T-helper 1 cell treated with Interleukin-12 subunit alpha and Interleukin-12 subunit beta and Interleukin-4 antibody, amounts not matched to agents 30 ng/mL and 1 ng/mL, for 36 hours (primary cell): ENCODE measurements around the gene MUC2. TPM values are rescaled to one million over a fixed set of nuclear protein-coding genes. Genes with fewer than 3 reads are reported as not detected.

Experiments
- intact Hi-C: fragments of 100-400 bp; cut with micrococcal nuclease; formaldehyde crosslinking; loops from one replicate; pipeline ENCODE4 v1.15.1; 2024
- total RNA-seq: library from RNA; stranded (reverse); gene quantifications from 2 replicates; pipeline ENCODE4 v1.2.3, GENCODE V29; 2022

Gene MUC2
- total RNA-seq, 1 donor from 2014 or later = not detected

DNA sequence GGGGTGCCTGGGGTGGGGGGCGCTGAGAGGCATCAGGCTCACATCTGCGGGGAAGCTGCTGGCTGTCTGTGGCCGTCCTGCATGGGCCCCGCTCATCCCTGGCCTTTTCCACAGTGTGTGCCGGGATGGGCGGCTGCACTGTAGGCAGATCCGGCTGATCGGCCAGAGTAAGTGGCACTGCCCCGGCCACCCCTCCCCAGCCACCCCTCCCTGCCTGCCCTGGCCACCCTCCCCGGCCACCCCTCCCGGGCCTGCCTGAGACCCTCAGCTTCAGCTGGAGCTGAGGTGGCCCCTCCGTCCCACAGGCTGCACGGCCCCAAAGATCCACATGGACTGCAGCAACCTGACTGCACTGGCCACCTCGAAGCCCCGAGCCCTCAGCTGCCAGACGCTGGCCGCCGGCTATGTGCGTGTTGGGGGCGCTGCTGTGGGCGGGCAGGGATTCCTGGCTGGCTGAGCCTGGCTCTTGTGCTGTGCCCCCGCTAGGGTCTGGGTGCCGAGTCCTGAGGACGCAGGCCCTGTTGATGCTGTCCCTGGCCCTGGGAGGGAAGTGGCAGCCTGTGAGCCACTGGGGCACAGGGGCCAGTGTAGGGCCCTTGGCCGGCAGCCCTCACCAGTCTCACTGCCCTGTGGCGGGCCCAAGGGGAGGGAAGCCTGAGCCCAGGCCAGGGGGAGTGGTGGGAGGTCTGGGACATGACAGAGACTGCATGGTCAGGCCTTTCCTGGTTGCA is 10.9 kb downstream of the MUC2 start:
- intact Hi-C loops = no loop called here

DNA sequence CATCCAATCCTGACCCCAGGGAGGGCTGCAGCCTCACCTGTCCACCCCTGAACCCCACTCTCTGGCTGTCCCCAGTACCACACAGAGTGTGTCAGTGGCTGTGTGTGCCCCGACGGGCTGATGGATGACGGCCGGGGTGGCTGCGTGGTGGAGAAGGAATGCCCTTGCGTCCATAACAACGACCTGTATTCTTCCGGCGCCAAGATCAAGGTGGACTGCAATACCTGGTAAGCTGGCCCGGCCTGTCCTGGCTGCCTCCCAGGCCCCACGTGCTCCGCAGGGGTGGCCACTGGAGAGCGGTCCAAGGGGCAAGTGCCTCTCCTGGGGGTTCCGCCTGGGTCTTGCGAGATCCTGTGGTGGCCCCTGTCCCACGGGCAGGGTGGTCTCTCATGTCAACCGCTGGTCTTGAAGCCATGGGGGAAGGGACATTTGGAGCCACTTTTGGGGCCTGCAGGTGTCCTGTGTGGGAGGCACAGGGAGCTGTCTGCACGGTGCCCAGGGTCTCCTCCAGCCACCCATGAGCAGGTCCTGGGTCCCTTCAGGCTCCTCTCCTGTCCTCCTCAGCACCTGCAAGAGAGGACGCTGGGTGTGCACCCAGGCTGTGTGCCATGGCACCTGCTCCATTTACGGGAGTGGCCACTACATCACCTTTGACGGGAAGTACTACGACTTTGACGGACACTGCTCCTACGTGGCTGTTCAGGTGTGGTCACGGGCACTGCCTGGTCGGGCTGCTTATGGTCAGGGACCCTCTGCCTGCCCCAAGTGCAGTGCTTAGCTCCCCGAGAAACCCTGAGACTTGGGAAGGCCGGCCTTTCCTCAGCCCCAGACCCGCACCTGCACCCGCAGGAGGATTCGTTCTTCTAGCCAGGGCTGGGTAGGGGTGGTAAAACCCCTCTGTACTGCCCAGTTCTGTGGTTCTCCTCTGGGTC is 11.8 kb downstream of the MUC2 start:
- intact Hi-C loops = no loop called here

DNA sequence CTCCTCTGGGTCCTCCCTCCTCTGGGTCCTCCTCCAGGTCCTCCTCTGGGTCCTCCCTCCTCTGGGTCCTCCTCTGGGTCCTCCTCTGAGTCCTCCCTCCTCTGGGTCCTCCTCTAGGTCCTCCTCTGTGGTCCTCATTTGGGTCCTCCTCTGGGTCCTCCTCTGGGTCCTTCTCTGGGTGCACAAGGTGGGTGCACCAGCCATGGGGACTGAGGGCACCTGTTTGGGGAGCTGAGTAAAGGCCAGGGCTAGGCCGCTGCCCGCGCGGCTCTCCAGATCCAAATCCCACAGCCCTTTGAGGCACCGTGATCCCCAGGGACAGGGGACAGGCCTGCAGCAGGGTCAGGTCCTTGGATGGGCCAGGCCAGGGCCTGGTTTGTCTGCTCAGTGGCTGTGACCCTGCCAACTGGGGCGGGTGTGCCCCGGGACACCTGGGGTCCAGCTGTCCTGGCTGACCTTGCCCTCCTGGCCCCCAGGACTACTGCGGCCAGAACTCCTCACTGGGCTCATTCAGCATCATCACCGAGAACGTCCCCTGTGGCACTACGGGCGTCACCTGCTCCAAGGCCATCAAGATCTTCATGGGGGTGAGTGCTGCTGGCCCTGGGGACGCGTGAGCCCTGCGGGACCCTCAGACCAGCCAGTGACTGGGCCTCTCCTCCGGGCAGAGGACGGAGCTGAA is 12.7 kb downstream of the MUC2 start:
- intact Hi-C loops = no loop called here

DNA sequence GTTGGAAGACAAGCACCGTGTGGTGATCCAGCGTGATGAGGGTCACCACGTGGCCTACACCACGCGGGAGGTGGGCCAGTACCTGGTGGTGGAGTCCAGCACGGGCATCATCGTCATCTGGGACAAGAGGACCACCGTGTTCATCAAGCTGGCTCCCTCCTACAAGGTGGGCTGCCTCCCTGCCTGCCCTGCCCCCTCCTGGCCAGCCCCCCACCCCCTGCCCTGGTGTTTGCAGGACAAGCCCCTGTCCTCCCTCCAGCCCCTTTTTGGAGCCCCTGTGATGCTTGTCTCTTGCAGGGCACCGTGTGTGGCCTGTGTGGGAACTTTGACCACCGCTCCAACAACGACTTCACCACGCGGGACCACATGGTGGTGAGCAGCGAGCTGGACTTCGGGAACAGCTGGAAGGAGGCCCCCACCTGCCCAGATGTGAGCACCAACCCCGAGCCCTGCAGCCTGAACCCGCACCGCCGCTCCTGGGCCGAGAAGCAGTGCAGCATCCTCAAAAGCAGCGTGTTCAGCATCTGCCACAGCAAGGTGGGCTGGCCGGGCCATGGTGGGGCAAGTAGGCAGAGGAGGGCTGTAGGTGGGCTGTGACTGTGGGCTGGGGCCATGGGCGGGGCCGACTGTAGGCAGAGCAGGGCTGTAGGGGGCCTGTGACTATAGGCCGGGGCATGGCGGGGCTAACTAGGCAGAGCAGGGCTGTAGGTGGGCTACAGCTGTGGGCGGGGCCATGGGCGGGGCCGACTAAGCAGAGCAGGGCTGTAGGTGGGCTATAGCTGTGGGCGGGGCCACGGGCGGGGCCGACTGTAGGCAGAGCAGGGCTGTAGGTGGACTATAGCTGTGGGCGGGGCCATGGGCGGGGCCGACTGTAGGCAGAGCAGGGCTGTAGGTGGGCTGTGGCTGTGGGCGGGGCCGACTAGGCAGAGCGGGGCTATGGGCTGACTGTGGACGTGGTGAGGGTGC is 13.6 kb downstream of the MUC2 start:
- intact Hi-C loops = no loop called here

DNA sequence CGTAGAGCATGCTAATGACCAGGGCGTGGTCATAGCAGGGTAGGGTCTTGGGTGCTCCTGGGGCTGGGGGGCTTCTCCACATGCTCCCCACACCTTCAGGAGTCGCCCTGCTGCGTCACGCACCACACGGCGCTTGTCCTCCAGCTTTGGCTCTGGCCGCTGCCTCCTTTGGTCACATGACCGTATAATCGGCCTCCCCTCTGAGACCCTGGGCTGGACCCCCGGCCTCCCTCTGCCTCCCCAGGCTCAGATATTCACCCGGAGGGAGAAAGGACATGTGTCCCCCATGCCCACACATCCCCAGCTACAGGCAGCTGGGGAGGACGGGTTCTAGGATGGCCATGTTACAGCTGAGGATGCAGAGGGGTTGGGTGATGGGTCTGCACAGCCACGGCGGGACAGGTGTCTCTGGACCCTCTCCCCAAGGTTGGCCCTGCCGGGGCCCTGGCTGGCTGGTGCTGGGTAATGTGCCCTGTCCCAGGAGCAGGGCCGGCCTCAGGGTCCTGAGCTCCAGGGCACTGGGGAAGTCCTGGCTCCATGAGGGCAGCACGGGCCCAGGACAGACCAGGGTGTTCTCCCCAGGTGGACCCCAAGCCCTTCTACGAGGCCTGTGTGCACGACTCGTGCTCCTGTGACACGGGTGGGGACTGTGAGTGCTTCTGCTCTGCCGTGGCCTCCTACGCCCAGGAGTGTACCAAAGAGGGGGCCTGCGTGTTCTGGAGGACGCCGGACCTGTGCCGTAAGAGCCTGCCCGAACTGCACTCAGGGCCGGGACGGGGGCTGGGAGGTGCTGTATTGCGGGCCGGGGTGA is 14.5 kb downstream of the MUC2 start:
- intact Hi-C loops = no loop called here

DNA sequence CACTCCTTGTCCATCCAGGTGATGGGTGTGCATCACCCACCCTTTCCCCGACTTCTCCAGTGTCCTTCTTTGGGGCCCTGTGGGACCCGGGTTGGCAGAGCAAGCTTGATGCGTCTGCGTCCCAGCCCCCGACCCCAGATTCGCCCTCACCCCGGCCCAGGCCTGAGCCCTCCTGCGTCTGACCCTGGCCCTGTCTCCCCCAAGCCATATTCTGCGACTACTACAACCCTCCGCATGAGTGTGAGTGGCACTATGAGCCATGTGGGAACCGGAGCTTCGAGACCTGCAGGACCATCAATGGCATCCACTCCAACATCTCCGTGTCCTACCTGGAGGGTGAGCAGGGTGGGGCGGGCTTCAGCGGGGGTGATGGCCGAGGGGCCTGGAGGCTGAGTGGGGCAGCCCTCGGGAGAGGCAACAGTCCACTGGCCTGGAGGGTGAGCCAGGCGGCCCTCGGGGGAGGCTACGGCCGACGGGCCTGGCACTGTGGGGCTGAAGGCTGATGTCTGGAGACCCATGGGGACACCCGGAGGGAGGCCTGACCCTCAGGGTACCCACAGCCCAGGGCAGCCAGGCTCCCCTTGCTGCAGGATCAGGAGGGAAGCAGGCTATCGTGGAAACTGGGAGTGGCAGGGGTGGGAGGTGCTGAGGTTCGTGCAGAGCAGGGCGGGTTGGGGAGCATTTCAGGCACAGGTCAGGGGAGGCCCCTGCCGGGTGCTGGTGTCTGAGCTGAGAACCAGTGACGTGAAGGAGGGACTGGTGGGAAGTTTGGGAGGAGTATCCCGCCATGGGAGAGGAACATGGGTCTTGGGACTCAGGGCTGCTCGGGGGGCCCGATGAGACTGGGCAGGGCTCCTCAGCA is 15.3 kb downstream of the MUC2 start:
- intact Hi-C loops = no loop called here

DNA sequence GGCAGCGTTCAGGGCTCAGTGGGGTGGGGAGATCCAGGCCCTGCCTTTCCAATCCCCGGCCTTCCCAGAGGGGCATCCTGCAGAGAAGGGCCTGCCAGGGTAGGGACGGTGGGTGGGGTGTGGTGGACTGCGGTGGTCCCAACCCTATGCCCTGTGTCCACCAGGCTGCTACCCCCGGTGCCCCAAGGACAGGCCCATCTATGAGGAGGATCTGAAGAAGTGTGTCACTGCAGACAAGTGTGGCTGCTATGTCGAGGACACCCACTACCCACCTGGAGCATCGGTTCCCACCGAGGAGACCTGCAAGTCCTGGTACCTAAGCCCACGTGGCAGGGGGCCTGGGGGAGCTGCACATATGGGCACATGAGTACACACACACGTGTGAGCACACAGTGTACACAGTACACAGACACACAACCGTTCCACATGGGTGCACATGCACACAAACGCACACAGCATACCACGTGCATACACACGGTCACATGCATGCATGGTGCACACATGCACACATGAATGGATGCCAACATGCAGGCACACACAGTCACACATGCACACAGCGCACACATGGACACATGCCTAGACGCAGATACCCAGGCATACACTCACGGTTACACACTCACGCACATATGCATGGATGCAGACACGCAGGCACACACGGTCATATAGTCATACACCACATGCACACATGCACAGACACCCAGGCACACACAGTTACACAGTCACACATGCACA is 16.1 kb downstream of the MUC2 start:
- intact Hi-C loops = no loop called here

DNA sequence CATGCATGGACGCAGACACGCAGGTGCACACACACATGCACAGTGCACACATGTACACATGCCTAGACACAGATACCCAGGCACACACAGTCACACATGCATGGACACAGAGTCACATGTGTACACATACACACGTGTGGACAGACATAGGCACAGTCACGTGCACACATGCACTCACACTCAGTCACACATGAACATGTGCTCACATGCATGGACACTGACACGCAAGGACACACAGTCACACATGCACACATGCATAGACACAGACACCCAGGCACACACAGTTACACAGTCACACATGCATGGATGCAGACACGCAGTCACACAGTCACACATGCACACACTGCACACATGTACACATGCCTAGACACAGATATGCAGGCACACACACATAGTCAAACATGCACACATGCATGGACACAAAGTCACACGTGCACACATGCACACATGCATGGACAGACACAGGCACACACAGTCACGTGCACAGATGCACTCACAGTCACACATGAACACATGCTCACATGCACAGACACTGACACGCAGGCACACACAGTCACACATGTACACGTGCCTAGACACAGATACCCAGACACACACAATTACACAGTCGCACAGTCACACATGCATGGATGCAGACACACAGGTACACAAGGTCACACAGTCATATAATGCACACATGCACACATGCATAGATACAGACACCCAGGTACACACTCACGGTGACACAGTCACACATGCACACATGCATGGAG is 16.8 kb downstream of the MUC2 start:
- intact Hi-C loops = no loop called here

DNA sequence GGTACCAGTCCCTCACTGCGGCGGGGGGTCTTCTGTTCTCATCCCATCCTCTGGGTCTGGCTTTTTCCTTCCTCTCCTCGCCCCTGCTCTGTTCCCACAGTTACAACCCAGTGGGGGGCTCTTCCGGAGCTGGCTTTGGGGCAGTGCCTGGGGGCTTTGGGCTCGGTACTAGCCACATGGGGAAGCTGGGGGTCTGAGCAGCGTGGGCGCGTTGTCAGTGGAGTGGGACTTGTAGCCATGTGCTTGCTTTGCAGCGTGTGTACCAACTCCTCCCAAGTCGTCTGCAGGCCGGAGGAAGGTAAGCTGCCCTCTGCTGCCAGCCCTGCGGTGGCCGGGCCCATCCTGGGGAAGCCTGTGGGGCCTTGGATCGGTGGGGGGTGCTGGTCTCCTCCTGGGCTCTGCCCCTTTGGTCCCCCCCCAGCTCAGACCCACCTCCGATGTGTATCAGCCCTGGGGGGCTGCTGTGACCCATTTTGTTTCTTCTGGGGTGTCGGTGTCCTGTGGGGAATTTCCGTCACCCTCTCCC is 17.5 kb downstream of the MUC2 start:
- intact Hi-C loops = no loop called here

DNA sequence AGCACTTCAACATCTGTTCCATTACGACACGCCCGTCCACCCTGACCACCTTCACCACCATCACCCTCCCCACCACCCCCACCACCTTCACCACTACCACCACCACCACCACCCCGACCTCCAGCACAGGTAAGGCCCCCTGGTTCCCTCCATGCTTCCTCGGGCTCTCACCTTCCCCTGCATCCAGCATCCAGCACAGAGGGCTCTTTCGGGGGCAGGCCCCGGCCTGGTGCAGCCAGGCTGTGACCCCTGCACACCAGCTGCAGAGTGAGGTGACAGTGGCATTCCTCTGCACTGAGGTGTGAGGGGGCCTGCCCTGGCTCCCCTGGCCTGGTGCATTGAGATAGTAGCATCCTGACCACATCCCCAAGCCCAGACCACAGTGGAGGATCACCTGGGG is 18.2 kb downstream of the MUC2 start:
- intact Hi-C loops = no loop called here

DNA sequence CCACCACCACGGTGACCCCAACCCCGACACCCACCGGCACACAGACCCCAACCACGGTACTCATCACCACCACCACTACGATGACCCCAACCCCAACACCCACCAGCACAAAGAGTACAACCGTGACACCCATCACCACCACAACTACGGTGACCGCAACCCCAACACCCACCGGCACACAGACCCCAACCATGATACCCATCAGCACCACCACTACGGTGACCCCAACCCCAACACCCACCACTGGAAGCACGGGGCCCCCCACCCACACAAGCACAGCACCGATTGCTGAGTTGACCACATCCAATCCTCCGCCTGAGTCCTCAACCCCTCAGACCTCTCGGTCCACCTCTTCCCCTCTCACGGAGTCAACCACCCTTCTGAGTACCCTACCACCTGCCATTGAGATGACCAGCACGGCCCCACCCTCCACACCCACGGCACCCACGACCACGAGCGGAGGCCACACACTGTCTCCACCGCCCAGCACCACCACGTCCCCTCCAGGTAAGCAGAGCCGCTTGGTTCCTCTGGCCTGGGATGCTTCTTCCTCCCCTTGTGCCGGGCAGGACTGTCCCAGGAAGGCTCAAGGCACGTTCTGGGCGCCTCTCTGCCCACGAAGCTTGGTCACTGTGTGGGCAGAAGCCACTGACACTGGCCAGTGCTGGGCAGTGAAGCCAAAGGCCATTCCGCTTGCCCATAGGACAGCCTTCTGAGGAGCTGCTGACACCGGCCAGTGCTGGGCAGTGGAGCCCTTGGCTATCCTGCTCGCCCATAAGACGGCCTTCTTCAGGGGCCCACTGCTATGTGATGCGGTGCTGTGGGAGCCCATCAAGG is 25.1 kb downstream of the MUC2 start:
- intact Hi-C loops = no loop called here

DNA sequence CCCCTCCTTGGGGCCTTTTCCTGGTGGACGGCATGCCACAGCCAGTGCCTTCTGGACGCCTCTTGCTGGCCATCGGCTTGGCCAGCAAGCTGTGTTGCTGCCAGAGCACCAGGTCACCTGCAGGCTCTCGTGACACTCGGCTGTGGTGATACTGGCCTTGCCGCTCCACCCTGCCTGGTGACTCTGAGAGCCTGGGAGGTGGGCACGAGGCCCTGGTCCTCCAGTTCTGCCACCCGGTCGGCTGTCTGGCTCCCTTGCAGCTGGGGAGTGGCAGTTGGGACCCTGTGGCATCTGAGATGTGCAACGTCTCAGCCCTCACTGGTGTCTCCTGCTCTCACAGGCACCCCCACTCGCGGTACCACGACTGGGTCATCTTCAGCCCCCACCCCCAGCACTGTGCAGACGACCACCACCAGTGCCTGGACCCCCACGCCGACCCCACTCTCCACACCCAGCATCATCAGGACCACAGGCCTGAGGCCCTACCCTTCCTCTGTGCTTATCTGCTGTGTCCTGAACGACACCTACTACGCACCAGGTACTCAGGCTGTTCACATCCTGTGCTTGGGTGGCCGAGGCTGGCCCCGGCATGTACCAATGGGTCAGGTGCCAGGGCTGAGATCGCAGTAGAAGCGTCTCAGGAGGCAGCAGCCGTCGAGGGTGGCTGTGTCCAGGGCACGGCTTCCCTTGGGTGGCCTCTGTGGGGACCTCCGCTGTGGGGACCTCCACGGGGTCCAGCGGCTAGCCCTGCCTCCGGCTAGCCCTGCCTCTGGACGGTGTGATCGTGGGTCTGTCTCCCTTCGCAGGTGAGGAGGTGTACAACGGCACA is 26.0 kb downstream of the MUC2 start:
- intact Hi-C loops = no loop called here

DNA sequence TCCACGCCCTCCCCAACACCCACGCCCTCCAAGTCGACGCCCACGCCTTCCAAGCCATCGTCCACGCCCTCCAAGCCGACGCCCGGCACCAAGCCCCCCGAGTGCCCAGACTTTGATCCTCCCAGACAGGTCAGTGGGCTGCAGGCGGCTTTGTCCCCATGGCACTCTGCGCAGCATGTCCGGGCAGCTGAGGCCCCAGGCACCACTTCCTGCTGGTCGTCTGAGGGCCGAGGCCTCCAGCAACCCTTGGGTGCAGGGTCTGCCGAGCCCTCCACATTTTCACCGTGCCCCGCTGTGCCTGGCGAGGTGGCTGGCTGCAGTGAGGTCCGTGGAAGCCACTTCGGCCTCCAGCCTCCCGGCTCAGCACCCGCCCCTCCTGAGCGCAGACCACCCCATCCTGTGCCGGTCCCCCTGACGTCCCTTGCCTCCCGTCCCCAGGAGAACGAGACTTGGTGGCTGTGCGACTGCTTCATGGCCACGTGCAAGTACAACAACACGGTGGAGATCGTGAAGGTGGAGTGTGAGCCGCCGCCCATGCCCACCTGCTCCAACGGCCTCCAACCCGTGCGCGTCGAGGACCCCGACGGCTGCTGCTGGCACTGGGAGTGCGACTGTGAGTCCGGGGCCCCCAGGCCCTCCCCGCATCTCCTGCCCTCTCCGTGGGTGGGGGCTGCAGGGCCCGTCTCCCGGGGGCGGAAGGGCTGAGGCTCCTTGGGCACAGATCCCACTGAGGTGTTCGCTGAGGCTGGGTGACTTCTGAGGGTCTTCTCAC is 26.8 kb downstream of the MUC2 start:
- intact Hi-C loops = no loop called here

DNA sequence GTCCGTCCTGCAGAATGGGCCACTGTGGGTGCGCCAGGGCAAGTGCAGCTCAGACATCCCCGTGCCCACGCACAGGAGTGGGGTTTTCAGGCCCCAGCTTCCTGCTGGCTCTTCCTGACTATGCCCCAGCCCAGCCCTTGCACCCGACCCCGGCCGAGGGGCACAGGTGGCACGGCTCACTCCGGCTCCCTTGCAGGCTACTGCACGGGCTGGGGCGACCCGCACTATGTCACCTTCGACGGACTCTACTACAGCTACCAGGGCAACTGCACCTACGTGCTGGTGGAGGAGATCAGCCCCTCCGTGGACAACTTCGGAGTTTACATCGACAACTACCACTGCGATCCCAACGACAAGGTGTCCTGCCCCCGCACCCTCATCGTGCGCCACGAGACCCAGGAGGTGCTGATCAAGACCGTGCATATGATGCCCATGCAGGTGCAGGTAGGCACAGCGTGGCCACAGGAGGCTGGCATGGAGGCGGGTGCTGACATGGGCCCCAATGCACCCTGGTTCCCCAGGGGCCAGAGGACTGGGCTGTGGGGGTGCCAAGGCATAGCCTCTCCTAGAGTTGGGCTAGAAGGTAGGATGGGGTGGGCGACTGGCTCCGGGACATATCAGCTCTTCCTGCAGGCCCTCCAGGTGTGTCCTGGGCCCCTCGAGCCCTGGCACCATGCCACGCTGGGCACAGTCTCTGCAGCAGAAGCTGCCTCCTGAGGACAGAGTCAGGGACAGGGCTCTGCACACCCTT is 27.7 kb downstream of the MUC2 start:
- intact Hi-C loops = no loop called here
